Measurements from ENCODE around the gene KIAA0753. TPM values are rescaled to one million over a fixed set of nuclear protein-coding genes. Genes with fewer than 3 reads are reported as not detected.
A peak's percentile ranks its signal among the peaks of the same experiment; 100 is the strongest.

Gene KIAA0753
- total and polyA plus RNA-seq, 2 of the 13 experiments (the other 11 are each of a cell fraction or from before 2014, with no cell fraction given): 5.2 to 9.1 TPM

- TF ChIP-seq GTF2F1 (IDR thresholded peaks at IDR 0.05; ENCODE audit: low read length): no peak
- peak; percentile 64 for TF ChIP-seq HNF4A (CRISPR knock-in tag; IDR thresholded peaks at IDR 0.05)
- TF ChIP-seq THAP11 (CRISPR knock-in tag; IDR thresholded peaks at IDR 0.05): peak; percentile 90
- TF ChIP-seq ARNT2 (CRISPR knock-in tag; IDR thresholded peaks at IDR 0.05; ENCODE audit: low read depth): no peak
- TF ChIP-seq FOXK1 (CRISPR knock-in tag; IDR thresholded peaks at IDR 0.05; ENCODE audit: borderline replicate concordance, low read depth): peak; percentile 78
- peak; percentile 71 for TF ChIP-seq HNRNPLL (IDR thresholded peaks at IDR 0.05; ENCODE audit: low read depth, low read length, poor library complexity, severe bottlenecking)
- TF ChIP-seq FOXA1 (IDR thresholded peaks at IDR 0.05): no peak
- no peak for TF ChIP-seq FOXA1 (CRISPR knock-in tag; IDR thresholded peaks at IDR 0.05)
- peak; percentile 92 for TF ChIP-seq SAP130 (CRISPR knock-in tag; IDR thresholded peaks at IDR 0.05; ENCODE audit: low read depth)
- TF ChIP-seq MED8 (CRISPR knock-in tag; IDR thresholded peaks at IDR 0.05; ENCODE audit: insufficient replicate concordance): no peak
- TF ChIP-seq ZNF367 (CRISPR knock-in tag; IDR thresholded peaks at IDR 0.05; ENCODE audit: borderline replicate concordance): no peak
- no peak for TF ChIP-seq MAFF (IDR thresholded peaks at IDR 0.05; ENCODE audit: low read depth, low read length)
- TF ChIP-seq HDAC1 (CRISPR knock-in tag; IDR thresholded peaks at IDR 0.05): peak; percentile 74; the same call in 1 of the 2 replicates
- peak; percentile 69; the same call in 1 of the 2 replicates for TF ChIP-seq GATA4 (IDR thresholded peaks at IDR 0.05; ENCODE audit: borderline replicate concordance, low read depth)
- 0 out of 2 replicates have a peak, but pooled peaks have one; percentile 18 for TF ChIP-seq RELA (CRISPR knock-in tag; IDR thresholded peaks at IDR 0.05)
- 0 out of 2 replicates have a peak, but pooled peaks have one; percentile 3 for TF ChIP-seq ZNF503 (CRISPR knock-in tag; IDR thresholded peaks at IDR 0.05)
- TF ChIP-seq TP53 (CRISPR knock-in tag; conservative IDR thresholded peaks at IDR 0.05): no peak
- TF ChIP-seq NR2F2 (IDR thresholded peaks at IDR 0.05; ENCODE audit: borderline replicate concordance, low read depth): no peak
- TF ChIP-seq ZNF883 (CRISPR knock-in tag; IDR thresholded peaks at IDR 0.05; ENCODE audit: not compliant biosample characterization): no peak
- TF ChIP-seq ZNF317 (CRISPR knock-in tag; IDR thresholded peaks at IDR 0.05): no peak
- TF ChIP-seq POLR2G (IDR thresholded peaks at IDR 0.05; ENCODE audit: low read depth, low read length): peak; percentile 83
- TF ChIP-seq MXI1 (IDR thresholded peaks at IDR 0.05; ENCODE audit: borderline replicate concordance, low read depth, low read length): peak; percentile 91; the same call in 1 of the 3 replicates
- no peak for TF ChIP-seq FOXO1 (CRISPR knock-in tag; IDR thresholded peaks at IDR 0.05)
- no peak; the same call in 1 of the 2 replicates for TF ChIP-seq BCL6 (CRISPR knock-in tag; IDR thresholded peaks at IDR 0.05)
- TF ChIP-seq PCBP1 (IDR thresholded peaks at IDR 0.05; ENCODE audit: borderline replicate concordance, low read depth, low read length): no peak
- TF ChIP-seq THRA (CRISPR knock-in tag; IDR thresholded peaks at IDR 0.05; ENCODE audit: borderline replicate concordance): no peak
- TF ChIP-seq IKZF5 (CRISPR knock-in tag; IDR thresholded peaks at IDR 0.05): peak; percentile 85; the same call in 1 of the 2 replicates
- peak; percentile 48; the same call in 1 of the 2 replicates for TF ChIP-seq PHF21A (CRISPR knock-in tag; IDR thresholded peaks at IDR 0.05)
- peak; percentile 62 for TF ChIP-seq MXD4 (CRISPR knock-in tag; IDR thresholded peaks at IDR 0.05)
These were observed 10.9 kb upstream of the KIAA0753 start, which contains the start of the genes C17orf100 and MED31 (continued) for GRCh38 chr17:6651354-6651918.
